ENCODE results near the gene COX7A1.
"Not testable (repeated sequence)": the region's sequence is repeated elsewhere in the genome, so short reads cannot be mapped to it uniquely, and the experiment has no call there.

The COX7A1 gene

DNA sequence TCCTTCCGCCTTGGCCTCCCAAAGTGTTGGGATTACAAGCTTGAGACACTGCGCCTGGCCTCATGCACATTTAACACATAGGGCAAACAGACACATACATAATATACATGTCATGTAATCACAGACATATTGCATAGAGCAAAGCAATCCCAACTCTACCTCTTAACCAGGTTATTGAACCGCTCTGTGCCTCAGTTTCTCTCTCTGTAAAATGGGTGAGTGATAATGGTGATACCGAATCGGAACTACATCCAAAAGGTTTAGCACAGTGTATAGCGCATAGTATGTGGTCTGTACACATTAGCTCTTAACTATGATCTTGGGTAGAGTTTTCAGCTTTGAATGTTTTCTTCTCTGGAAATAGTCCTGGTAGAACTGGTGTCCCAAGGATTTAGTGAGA is 7.6 kb downstream of the COX7A1 start:
- TF ChIP-seq SPI1 (IDR thresholded peaks at IDR 0.05; ENCODE audit: low read depth, low read length) (no peak), POU2F2 (IDR thresholded peaks at IDR 0.05; ENCODE audit: low read depth, low read length) (no peak), POLR2A (IDR thresholded peaks at IDR 0.05; ENCODE audit: low read depth, low read length) (no peak), TAF1 (IDR thresholded peaks at IDR 0.05; ENCODE audit: low read depth, low read length) (no peak), PAX5 (IDR thresholded peaks at IDR 0.05; ENCODE audit: insufficient read depth, low read length, severe bottlenecking) (no peak), POLR2AphosphoS5 (IDR thresholded peaks at IDR 0.05; ENCODE audit: low read depth, low read length) (no peak)
- DNase-seq (ENCODE audit: insufficient read length, low spot score): no peak
- FAIRE-seq: no peak

DNA sequence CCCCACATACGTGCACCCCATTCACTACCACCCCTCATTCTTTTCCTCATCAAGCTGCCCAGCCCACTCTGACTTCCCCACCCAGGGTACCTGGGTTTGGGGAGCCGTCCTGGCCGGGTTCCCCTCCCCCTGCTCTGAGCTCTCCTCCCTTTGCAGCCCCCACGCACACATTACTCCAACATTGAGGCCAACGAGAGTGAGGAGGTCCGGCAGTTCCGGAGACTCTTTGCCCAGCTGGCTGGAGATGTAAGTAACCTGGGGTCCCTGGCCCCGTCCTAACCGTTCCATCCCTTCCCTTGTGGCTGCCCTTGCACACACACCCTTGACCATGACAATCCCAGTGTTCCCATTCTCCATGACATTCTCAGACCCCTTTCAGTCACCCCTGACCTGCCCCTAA is 9.8 kb downstream of the COX7A1 start:
- no peak for DNase-seq (ENCODE audit: insufficient read length, low spot score)
- TF ChIP-seq POU2F2 (IDR thresholded peaks at IDR 0.05; ENCODE audit: low read depth, low read length) (no peak), PAX5 (IDR thresholded peaks at IDR 0.05; ENCODE audit: insufficient read depth, low read length, severe bottlenecking) (no peak), TAF1 (IDR thresholded peaks at IDR 0.05; ENCODE audit: low read depth, low read length) (no peak)
- no peak for FAIRE-seq

DNA sequence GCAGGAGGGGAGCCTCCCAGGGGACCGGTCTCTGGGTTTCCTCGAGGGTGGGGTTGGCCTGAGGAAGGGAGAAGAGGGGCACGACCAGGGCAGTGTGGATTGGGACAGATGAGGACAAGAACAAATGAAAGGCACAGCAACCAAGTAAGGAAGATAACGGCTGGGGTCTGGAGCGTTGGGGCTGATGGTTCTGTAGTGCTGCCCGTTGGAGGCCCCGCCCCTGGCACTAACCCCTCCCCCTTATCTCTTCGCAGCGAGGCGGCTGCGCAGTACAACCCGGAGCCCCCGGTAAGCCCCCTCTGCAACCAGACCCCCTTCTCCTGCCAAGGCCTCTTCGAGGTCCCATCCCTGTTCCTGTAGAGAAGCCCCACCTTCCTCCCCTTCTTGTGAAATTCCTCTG is 10.2 kb downstream of the COX7A1 start:
- no peak for FAIRE-seq
- TF ChIP-seq POU2F2 (IDR thresholded peaks at IDR 0.05; ENCODE audit: low read depth, low read length): no peak
- TF ChIP-seq TAF1 (IDR thresholded peaks at IDR 0.05; ENCODE audit: low read depth, low read length): no peak
- TF ChIP-seq PAX5 (IDR thresholded peaks at IDR 0.05; ENCODE audit: insufficient read depth, low read length, severe bottlenecking): no peak
- TF ChIP-seq POLR2A (IDR thresholded peaks at IDR 0.05; ENCODE audit: low read depth, low read length): no peak
- no peak for TF ChIP-seq SPI1 (IDR thresholded peaks at IDR 0.05; ENCODE audit: low read depth, low read length)
- no peak for TF ChIP-seq POLR2AphosphoS5 (IDR thresholded peaks at IDR 0.05; ENCODE audit: low read depth, low read length)

DNA sequence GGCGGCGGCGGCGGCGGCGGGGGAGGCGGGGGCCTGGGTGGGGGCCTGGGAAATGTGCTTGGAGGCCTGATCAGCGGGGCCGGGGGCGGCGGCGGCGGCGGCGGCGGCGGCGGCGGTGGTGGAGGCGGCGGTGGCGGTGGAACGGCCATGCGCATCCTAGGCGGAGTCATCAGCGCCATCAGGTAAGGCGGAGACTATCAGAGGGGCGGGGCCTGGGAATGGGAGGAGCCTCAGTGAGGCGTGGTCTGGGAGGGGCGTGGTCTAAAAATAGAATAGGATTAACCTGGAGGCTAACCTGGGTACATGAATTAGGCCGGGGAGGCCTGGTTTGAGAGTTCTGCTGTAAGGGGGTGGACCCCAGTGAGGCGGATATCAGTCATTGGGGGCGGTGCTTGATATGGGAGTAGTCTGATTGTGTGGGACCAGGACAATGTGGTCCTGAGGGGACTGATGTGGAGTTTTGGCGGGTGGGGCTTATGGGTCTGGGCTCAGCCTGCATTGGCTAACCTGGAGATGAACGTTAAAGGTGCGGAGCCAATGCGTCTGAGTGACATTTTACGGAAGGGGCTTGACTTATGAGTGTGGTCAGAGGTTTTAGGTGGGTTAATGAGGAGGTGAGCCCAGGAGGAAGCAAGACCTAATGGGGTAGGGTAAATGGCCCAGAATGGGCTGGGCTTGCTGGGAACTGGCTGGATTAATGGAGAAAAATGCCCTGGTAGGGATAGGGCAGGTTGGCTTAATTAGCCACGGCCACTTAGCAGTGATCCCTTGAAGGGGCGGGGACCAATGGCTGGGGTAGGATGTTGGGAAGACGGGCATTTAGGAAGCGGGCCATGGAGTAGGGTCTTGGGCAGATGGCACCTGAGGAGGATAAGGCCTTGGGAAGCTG is 11.0 kb downstream of the COX7A1 start:
- TF ChIP-seq TAF1 (IDR thresholded peaks at IDR 0.05; ENCODE audit: low read depth, low read length) (peak; percentile 32; the same call in 1 of the 2 replicates), PAX5 (IDR thresholded peaks at IDR 0.05; ENCODE audit: insufficient read depth, low read length, severe bottlenecking) (no peak)
- DNase-seq (ENCODE audit: insufficient read length, low spot score) (peak; percentile 84), FAIRE-seq (peak; percentile 87)

More for the DNA sequence above, 10.2 kb downstream of the COX7A1 start:
- DNase-seq (ENCODE audit: insufficient read length, low spot score): no peak

DNA sequence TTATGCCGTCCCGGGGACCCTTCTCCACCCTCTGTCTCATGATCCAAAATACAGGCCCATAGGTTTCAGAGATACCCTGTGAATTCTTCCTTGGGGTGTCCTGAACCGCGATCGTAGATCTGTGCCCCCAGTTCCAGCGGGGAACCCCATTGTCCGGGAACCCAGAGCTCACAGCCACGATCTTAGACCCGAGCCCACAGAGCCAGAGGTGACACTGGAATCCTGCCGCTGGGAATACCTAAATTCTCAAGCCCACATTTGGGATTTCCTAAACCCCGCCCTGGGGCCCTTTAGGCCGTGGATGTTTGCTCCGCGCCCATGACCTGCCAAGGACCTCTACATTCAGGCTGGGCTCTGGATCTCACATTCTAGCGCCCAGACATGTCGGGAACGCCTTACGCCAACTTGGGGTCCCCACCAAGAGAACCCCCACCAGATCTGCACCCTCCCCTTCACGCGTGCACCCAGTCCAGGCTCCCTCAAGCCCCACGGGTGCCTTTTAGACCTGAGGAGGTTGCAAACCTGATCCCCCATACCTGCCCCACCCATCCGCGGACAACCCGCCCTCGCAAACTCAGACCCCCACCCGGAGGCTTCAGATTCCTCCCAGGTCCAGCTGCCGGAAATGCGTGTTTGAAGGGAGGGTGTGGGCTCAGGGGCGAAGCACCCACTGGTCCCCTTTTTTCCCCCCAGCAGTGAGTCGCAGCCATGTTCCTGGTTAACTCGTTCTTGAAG is 11.8 kb downstream of the COX7A1 start:
- DNase-seq (ENCODE audit: insufficient read length, low spot score) (peak; percentile 73), FAIRE-seq (peak; percentile 62)
- TF ChIP-seq TAF1 (IDR thresholded peaks at IDR 0.05; ENCODE audit: low read depth, low read length): no peak
- TF ChIP-seq SPI1 (IDR thresholded peaks at IDR 0.05; ENCODE audit: low read depth, low read length): no peak
- TF ChIP-seq PAX5 (IDR thresholded peaks at IDR 0.05; ENCODE audit: insufficient read depth, low read length, severe bottlenecking): no peak
- TF ChIP-seq POLR2AphosphoS5 (IDR thresholded peaks at IDR 0.05; ENCODE audit: low read depth, low read length): no peak
- TF ChIP-seq POLR2A (IDR thresholded peaks at IDR 0.05; ENCODE audit: low read depth, low read length): no peak

DNA sequence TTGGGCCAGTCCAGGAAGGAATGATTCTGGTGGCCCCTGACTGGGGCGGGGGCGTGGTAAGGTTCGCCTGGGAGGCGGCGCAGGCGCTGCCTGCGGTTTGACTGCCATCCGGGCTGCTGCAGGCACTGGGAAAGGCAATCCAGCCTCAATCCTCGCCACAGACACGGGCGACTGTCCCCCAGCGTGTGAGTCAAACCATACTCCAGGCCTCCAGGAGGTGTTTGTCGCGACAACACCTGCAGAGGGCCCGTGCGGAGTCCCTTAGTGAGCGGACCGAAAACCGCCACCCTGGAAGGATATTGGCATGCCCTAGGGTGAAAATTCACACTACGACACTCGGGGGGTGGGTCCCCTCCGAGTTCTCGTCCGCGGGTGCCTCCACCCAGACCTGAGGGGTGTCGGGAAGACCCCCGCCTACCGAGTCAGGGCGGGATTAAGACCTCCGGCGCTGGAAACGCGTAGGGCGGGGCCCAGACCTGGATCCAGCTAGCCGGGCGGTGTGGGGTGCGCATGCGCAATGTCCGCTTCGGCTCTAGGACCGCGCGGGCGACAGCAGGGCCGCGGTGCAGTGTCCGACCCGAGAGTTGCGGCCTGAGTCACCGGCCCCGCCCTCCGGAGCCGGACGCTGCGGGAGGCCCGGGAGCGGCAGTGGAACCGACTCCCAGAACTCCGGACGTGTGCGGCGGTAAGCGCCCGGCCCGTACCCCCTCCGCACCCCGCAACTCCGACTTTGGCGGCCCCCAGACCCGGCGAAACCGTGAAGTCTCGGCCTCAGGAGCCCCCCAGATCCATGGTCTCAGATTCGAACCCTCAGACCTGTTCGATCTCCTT is 12.6 kb downstream of the COX7A1 start, which contains the start of gene CAPNS1:
CAPNS1 (plus strand) TSS at position 594 of the 831 bp plus-strand sequence. CDS start 946 bp downstream, outside the sequence.
- TF ChIP-seq TAF1 (IDR thresholded peaks at IDR 0.05; ENCODE audit: low read depth, low read length): peak; percentile 63; the same call in 1 of the 2 replicates
- peak; percentile 66 for TF ChIP-seq POLR2A (IDR thresholded peaks at IDR 0.05; ENCODE audit: low read depth, low read length)
- TF ChIP-seq PAX5 (IDR thresholded peaks at IDR 0.05; ENCODE audit: insufficient read depth, low read length, severe bottlenecking): peak; percentile 7
- TF ChIP-seq POU2F2 (IDR thresholded peaks at IDR 0.05; ENCODE audit: low read depth, low read length): peak; percentile 76
- TF ChIP-seq POLR2AphosphoS5 (IDR thresholded peaks at IDR 0.05; ENCODE audit: low read depth, low read length): peak; percentile 57; the same call in 1 of the 2 replicates
- no peak for TF ChIP-seq SPI1 (IDR thresholded peaks at IDR 0.05; ENCODE audit: low read depth, low read length)
- DNase-seq (ENCODE audit: insufficient read length, low spot score): peak; percentile 96
- peak; percentile 98 for FAIRE-seq

DNA sequence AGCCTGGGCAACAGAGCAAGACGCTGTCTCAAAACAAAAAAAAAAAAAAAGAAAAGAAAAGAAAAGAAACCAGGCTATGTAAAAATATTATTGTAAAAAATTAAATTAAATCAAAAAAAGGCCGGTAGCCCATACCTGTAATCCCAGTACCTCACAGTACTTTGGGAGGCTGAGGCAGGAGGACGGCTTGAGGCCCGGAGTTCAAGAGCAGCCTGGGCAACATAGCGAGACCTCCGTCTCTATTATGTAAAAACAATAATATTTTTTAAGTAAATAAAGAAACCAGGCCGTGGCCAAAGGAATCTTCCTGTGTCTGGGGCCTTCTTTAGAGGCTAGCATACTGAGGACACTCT is 13.2 kb downstream of the COX7A1 start:
- FAIRE-seq: no peak
- DNase-seq (ENCODE audit: insufficient read length, low spot score): no peak
- TF ChIP-seq POLR2A (IDR thresholded peaks at IDR 0.05; ENCODE audit: low read depth, low read length) (no peak), PAX5 (IDR thresholded peaks at IDR 0.05; ENCODE audit: insufficient read depth, low read length, severe bottlenecking) (no peak), TAF1 (IDR thresholded peaks at IDR 0.05; ENCODE audit: low read depth, low read length) (no peak), SPI1 (IDR thresholded peaks at IDR 0.05; ENCODE audit: low read depth, low read length) (no peak), POLR2AphosphoS5 (IDR thresholded peaks at IDR 0.05; ENCODE audit: low read depth, low read length) (no peak), POU2F2 (IDR thresholded peaks at IDR 0.05; ENCODE audit: low read depth, low read length) (no peak)

DNA sequence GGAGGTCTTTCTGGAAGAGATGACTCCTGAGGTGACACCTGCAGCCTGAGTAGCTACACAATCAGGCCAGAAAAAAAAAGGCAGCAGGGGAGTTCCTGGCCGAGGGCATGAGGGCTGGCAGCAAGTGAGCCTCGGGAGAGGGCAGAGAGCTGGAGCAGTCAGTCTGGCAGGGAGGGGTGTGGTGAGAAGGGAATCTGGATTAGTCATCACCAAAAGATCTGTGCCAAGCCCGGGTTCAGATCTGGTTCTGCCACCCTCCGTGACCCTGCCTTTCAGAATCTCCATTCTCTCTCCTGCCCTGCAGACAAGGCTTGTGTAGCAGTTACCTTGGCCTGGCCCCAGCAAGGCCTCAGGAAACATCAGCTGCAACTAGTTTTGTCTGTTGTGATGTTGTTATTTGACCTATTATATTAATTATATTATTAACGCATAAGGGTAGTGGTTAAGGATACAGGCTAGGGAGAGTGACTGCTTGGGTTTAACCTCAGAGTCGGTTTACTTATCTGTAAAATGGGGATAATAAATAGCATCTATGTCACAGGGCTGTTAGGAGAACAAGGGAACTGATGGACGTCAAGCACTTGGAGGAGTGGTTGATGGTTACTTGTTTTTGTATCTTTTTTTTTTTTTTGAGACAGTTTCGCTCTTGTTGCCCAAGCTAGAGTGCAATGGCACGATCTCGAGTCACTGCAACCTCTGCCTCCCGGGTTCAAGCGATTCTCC is 15.1 kb downstream of the COX7A1 start:
- TF ChIP-seq POU2F2 (IDR thresholded peaks at IDR 0.05; ENCODE audit: low read depth, low read length) (no peak), POLR2AphosphoS5 (IDR thresholded peaks at IDR 0.05; ENCODE audit: low read depth, low read length) (no peak), TAF1 (IDR thresholded peaks at IDR 0.05; ENCODE audit: low read depth, low read length) (no peak), SPI1 (IDR thresholded peaks at IDR 0.05; ENCODE audit: low read depth, low read length) (no peak), PAX5 (IDR thresholded peaks at IDR 0.05; ENCODE audit: insufficient read depth, low read length, severe bottlenecking) (no peak), POLR2A (IDR thresholded peaks at IDR 0.05; ENCODE audit: low read depth, low read length) (no peak)
- FAIRE-seq (no peak), DNase-seq (ENCODE audit: insufficient read length, low spot score) (no peak)

DNA sequence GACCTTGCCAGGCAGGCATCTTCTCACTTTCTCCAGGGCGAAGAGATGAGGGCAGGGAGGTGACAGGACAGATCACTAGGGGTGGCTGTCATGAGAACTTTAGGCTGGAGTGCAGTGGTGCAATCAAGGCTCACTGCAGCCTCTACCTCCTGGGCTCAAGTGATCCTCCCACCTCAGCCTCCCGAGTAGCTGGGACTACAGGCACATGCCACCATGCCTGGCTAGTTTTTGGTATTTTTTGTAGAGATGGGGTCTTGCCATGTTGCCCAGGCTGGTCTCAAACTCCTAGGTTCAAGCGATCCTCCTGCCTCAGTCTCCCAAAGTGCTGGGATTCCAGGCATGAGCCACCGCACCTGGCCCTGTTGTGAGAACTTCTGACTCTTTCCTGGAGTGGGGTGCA is 17.4 kb downstream of the COX7A1 start:
- FAIRE-seq; DNase-seq (ENCODE audit: insufficient read length, low spot score): not testable (repeated sequence)

DNA sequence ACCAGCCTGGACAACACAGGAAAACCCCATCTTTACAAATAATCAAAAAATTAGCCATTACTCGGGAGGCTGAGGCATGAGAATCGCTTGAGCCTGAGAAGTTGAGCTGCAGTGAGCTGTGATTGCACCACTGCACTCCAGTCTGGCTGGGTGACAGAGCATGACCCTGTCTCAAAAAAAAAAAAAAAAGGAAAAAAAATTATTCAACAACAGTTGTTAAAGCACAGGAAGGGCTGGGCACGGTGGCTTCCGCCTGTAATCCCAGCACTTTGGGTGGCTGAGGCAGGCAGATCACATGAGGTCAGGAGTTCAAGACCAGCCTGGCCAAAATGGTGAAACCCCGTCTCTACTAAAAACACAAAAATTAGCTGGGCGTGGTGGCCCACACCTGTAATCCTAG is 21.0 kb downstream of the COX7A1 start:
- not testable (repeated sequence) for DNase-seq (ENCODE audit: insufficient read length, low spot score)

More for the DNA sequence above, 21.0 kb downstream of the COX7A1 start:
- FAIRE-seq: not testable (repeated sequence)

Data from GM12891 (cell line).